ENCODE results near the gene CDK2. TPM values are rescaled to one million over a fixed set of nuclear protein-coding genes. Genes with fewer than 3 reads are reported as not detected.

Gene CDK2
- total and polyA plus RNA-seq, 9 of the 15 experiments (the other 6 are each of a cell fraction or from before 2014, with no cell fraction given), result 17.4 to 213 (median 109) TPM

DNA sequence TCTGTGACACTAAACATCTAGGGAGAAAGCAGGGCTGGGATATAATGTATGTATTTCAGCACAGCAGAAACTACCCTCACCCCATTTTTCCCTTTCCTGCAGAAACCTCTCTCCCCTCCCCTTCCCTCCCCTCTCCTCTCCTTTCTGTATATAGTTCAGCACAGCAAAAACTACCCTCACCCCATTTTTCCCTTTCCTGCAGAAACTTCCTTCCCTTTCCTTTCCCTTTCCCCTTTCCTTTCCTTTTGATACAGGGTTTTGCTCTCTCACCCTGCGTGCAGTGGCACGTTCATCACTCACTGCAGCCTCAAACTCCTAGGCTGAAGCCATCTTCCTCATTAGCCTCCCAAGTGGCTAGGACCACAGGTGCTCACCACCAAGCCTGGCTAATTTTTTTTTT lies 2.9 kb upstream of the CDK2 start:
- Histone ChIP-seq H3K27ac (ENCODE audit: extremely low read depth, low read depth, low read length) (no peak overlapping the region), H3K79me2 (ENCODE audit: control insufficient read depth, insufficient read depth, low read length) (peaks cover 22% of the 10 kb centered on the region), H3K9me3 (replicated peaks; ENCODE audit: control insufficient read depth, insufficient read depth, low read depth, low read length) (no peaks in the 10 kb centered on the region), H4K20me1 (replicated peaks; ENCODE audit: control insufficient read depth, insufficient read depth, low read length) (no peaks in the 10 kb centered on the region), H2AFZ (ENCODE audit: low read depth, low read length) (no peak overlapping the region), H3K9me1 (ENCODE audit: control insufficient read depth, insufficient read depth, low read length) (no peaks in the 10 kb centered on the region), H3K9ac (ENCODE audit: insufficient read depth in 1 of 2, low read depth in 2 of 2, low read length in 2 of 2) (no peak overlapping the region), H3K4me3 (no peak overlapping the region), H3K36me3 (ENCODE audit: control insufficient read depth, insufficient read depth, low read length) (peaks cover 11% of the 10 kb centered on the region; the same call in 2 of the 3 replicates), H3K27me3 (ENCODE audit: control insufficient read depth in 2 of 2, insufficient read depth in 2 of 2, low read length in 2 of 2) (no peaks in the 10 kb centered on the region), H3K4me1 (replicated peaks in 1 of 2; ENCODE audit: control insufficient read depth in 2 of 2, insufficient read depth in 2 of 2, low read length in 2 of 2) (peaks cover 5 to 15% of the 10 kb centered on the region in 2 experiments; a peak in 4 of 5 replicates), H3K4me2 (ENCODE audit: insufficient read depth, low read length) (no peak overlapping the region)
- 75% methylated on average over 2 of the region's 2 CpGs for WGBS (ENCODE audit: insufficient coverage, low coverage, missing lambda C conversion rate)
- FAIRE-seq (no peak), ATAC-seq (no peak), DNase-seq (ENCODE audit: extremely low read depth in 1 of 4, low spot score in 3 of 4) (no peak)
- TF ChIP-seq, protein P1, sequence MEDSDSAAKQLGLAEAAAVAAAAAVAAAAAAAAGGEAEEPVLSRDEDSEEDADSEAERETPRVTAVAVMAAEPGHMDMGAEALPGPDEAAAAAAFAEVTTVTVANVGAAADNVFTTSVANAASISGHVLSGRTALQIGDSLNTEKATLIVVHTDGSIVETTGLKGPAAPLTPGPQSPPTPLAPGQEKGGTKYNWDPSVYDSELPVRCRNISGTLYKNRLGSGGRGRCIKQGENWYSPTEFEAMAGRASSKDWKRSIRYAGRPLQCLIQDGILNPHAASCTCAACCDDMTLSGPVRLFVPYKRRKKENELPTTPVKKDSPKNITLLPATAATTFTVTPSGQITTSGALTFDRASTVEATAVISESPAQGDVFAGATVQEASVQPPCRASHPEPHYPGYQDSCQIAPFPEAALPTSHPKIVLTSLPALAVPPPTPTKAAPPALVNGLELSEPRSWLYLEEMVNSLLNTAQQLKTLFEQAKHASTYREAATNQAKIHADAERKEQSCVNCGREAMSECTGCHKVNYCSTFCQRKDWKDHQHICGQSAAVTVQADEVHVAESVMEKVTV (CRISPR knock-in tag; IDR thresholded peaks at IDR 0.05), result no peak
- no TSS peak for BruUV-seq (replicated peaks)
- in situ Hi-C loops (cut with MboI), result no loop called here
- CTCF ChIA-PET (ENCODE audit: low intra/inter-chr PET ratio), result no interaction called here
- POLR2A ChIA-PET, result no interaction called here
- intact Hi-C loops (cut with micrococcal nuclease), result no loop called here

DNA sequence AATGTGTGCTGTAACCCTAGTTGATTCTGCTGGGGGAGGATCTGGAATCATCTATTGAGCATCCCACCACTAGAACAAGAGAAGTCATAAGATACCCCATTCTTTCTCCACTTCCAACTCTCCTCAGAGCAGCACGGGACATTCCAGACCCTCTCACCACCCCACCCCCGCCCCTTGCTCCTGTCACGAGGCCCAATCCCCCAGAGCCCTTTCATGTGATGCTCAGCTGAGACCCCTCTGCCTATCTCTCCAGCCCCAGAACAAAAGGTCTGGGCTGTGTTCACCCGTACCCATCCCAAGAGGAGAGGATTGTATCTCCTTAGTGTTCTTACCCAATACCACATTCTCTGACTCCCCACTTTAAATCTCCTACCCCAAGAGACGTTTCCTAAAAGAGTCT lies 1.4 kb upstream of the CDK2 start:
- in situ Hi-C loops (cut with MboI) (no loop called here), intact Hi-C loops (cut with micrococcal nuclease) (no loop called here)
- Histone ChIP-seq H3K27me3 (ENCODE audit: control insufficient read depth in 2 of 2, insufficient read depth in 2 of 2, low read length in 2 of 2) (no peaks in the 10 kb centered on the region), H3K9ac (ENCODE audit: insufficient read depth in 1 of 2, low read depth in 2 of 2, low read length in 2 of 2) (no peak overlapping the region; a peak in 1 of 4 replicates), H3K9me1 (ENCODE audit: control insufficient read depth, insufficient read depth, low read length) (no peaks in the 10 kb centered on the region), H3K27ac (ENCODE audit: extremely low read depth, low read depth, low read length) (no peak overlapping the region), H3K79me2 (ENCODE audit: control insufficient read depth, insufficient read depth, low read length) (peaks cover 23% of the 10 kb centered on the region), H3K9me3 (replicated peaks; ENCODE audit: control insufficient read depth, insufficient read depth, low read depth, low read length) (no peaks in the 10 kb centered on the region), H3K4me2 (ENCODE audit: insufficient read depth, low read length) (no peak overlapping the region), H3K4me3 (no peak overlapping the region), H3K4me1 (replicated peaks in 1 of 2; ENCODE audit: control insufficient read depth in 2 of 2, insufficient read depth in 2 of 2, low read length in 2 of 2) (peaks cover 5 to 12% of the 10 kb centered on the region in 2 experiments; a peak in 4 of 5 replicates), H4K20me1 (replicated peaks; ENCODE audit: control insufficient read depth, insufficient read depth, low read length) (no peaks in the 10 kb centered on the region), H2AFZ (ENCODE audit: low read depth, low read length) (peak overlapping the region; percentile 87; the same call in 1 of the 2 replicates), H3K36me3 (ENCODE audit: control insufficient read depth, insufficient read depth, low read length) (peaks cover 24% of the 10 kb centered on the region; the same call in 2 of the 3 replicates)
- FAIRE-seq, result no peak
- ChIA-PET POLR2A (no interaction called here), CTCF (ENCODE audit: low intra/inter-chr PET ratio) (no interaction called here)
- BruUV-seq (replicated peaks), result no TSS peak
- DNase-seq (ENCODE audit: extremely low read depth in 1 of 4, low spot score in 3 of 4), result no peak
- ATAC-seq, result no peak
- WGBS (ENCODE audit: insufficient coverage, low coverage, missing lambda C conversion rate), result 36% methylated on average over 3 of the region's 5 CpGs
- TF ChIP-seq STAT5A (IDR thresholded peaks at IDR 0.05; ENCODE audit: borderline replicate concordance, low read length) (no peak), ELF2 (CRISPR knock-in tag; IDR thresholded peaks at IDR 0.05) (no peak), WHSC1 (IDR thresholded peaks at IDR 0.05; ENCODE audit: low read length) (no peak), PHF20 (IDR thresholded peaks at IDR 0.05; ENCODE audit: partially characterized antibody) (no peak), TAF15 (IDR thresholded peaks at IDR 0.05; ENCODE audit: low read depth, low read length) (no peak)
- TF ChIP-seq, protein P2, sequence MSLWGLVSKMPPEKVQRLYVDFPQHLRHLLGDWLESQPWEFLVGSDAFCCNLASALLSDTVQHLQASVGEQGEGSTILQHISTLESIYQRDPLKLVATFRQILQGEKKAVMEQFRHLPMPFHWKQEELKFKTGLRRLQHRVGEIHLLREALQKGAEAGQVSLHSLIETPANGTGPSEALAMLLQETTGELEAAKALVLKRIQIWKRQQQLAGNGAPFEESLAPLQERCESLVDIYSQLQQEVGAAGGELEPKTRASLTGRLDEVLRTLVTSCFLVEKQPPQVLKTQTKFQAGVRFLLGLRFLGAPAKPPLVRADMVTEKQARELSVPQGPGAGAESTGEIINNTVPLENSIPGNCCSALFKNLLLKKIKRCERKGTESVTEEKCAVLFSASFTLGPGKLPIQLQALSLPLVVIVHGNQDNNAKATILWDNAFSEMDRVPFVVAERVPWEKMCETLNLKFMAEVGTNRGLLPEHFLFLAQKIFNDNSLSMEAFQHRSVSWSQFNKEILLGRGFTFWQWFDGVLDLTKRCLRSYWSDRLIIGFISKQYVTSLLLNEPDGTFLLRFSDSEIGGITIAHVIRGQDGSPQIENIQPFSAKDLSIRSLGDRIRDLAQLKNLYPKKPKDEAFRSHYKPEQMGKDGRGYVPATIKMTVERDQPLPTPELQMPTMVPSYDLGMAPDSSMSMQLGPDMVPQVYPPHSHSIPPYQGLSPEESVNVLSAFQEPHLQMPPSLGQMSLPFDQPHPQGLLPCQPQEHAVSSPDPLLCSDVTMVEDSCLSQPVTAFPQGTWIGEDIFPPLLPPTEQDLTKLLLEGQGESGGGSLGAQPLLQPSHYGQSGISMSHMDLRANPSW (CRISPR knock-in tag; IDR thresholded peaks at IDR 0.05), result no peak
- TF ChIP-seq, protein P3, sequence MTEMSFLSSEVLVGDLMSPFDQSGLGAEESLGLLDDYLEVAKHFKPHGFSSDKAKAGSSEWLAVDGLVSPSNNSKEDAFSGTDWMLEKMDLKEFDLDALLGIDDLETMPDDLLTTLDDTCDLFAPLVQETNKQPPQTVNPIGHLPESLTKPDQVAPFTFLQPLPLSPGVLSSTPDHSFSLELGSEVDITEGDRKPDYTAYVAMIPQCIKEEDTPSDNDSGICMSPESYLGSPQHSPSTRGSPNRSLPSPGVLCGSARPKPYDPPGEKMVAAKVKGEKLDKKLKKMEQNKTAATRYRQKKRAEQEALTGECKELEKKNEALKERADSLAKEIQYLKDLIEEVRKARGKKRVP (CRISPR knock-in tag; IDR thresholded peaks at IDR 0.05), result no peak
- TF ChIP-seq, protein P4, sequence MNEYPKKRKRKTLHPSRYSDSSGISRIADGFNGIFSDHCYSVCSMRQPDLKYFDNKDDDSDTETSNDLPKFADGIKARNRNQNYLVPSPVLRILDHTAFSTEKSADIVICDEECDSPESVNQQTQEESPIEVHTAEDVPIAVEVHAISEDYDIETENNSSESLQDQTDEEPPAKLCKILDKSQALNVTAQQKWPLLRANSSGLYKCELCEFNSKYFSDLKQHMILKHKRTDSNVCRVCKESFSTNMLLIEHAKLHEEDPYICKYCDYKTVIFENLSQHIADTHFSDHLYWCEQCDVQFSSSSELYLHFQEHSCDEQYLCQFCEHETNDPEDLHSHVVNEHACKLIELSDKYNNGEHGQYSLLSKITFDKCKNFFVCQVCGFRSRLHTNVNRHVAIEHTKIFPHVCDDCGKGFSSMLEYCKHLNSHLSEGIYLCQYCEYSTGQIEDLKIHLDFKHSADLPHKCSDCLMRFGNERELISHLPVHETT (CRISPR knock-in tag; conservative IDR thresholded peaks at IDR 0.05 in 1 of 2, IDR thresholded peaks at IDR 0.05 in 1 of 2), result no peak
